ENCODE measurements around the gene ZNF287.

DNA sequence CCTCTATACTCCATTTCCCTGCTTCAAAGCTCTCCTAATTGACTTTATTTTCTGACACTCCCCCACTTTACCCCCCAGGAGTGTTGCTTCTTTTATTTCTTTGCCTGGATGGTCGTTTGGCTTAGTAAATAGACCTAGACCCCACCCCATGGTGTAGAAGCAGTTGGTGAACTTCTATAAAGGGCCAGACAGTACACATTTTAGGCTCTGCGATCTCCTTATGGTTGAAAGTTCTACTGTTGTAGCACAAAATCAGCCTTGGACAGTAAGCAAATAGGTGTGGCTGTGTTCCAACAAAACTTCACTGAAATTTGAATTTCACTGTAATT, 31.9 kb downstream of the ZNF287 start:
- TF ChIP-seq, protein P1, sequence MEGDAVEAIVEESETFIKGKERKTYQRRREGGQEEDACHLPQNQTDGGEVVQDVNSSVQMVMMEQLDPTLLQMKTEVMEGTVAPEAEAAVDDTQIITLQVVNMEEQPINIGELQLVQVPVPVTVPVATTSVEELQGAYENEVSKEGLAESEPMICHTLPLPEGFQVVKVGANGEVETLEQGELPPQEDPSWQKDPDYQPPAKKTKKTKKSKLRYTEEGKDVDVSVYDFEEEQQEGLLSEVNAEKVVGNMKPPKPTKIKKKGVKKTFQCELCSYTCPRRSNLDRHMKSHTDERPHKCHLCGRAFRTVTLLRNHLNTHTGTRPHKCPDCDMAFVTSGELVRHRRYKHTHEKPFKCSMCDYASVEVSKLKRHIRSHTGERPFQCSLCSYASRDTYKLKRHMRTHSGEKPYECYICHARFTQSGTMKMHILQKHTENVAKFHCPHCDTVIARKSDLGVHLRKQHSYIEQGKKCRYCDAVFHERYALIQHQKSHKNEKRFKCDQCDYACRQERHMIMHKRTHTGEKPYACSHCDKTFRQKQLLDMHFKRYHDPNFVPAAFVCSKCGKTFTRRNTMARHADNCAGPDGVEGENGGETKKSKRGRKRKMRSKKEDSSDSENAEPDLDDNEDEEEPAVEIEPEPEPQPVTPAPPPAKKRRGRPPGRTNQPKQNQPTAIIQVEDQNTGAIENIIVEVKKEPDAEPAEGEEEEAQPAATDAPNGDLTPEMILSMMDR (IDR thresholded peaks at IDR 0.05; ENCODE audit: insufficient read depth, low read length, poor library complexity, severe bottlenecking) = no peak
- no peak for TF ChIP-seq EZH2phosphoT487 (conservative IDR thresholded peaks at IDR 0.05; ENCODE audit: low read length)

Data from SU-DHL-6 (cell line).